ENCODE data around the gene LRCH3. TPM values are rescaled to one million over a fixed set of nuclear protein-coding genes. Genes with fewer than 3 reads are reported as not detected.

The LRCH3 gene
- total RNA-seq, 1 experiment from 2014 or later: 75.8 TPM

DNA sequence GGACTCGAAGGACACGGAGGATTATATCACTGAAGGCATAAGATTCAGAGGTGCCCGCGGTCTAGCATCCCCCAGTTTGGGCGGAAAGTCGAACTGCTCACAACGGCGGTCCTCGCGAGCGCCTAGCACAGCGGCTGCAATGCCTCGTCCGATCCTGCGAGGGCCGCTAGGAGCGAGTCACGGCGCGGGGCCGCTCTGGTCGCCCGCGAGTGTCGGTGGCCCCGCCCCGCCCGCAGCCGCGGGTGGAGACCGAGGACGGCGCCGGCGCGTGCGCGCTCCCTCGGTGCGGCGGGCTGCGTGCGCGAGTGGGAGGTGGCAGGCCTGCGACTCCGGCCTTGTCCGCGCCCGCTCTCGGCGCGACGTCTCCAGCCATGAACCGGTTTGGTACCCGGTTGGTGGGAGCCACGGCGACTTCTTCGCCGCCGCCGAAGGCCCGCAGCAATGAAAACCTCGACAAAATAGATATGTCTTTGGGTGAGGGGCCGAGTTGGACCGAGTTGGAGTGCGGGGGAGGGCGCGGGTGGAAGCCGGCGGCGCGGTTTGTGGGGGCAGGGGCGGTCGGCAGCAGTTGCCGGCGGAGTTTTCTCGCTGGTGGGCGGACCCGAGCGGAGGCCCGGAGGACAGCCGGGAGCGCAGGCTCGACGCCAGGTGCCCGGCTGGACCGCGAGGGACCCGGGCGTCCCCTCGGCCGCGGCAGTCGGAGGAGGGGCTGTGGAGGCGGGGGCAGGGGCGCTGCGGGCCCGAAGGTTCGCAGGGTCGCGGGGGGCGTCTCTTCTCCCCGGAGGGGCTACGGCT is 41.3 kb upstream of the LRCH3 start, which contains the start of gene FYTTD1:
TSS of gene FYTTD1 (plus strand) at position 283 of the 795 bp plus-strand sequence. CDS start at position 372, 89 bp downstream.
- Histone ChIP-seq H3K27me3 (ENCODE audit: control insufficient read depth, insufficient read depth, low read length) (no peaks in the 10 kb centered on the region), H3K36me3 (ENCODE audit: control insufficient read depth, insufficient read depth, low read length) (no peaks in the 10 kb centered on the region), H3K27ac (ENCODE audit: low read length) (peak within 1 kb of the TSS; percentile 78), H3K9me3 (ENCODE audit: control insufficient read depth, insufficient read depth, low read depth, low read length) (no peaks in the 10 kb centered on the region), H3K4me1 (ENCODE audit: control insufficient read depth, insufficient read depth, low read length) (peaks cover 23% of the 10 kb centered on the region), H3K4me3 (ENCODE audit: low read depth in 2 of 2, low read length in 2 of 2) (peak within 1 kb of the TSS; percentile 67 to 86)
- in situ Hi-C loops (cut with HindIII; ENCODE audit: low pct_unique_long_range_greater_than_20kb, low sequenced_read_pairs) (no loop called here), intact Hi-C loops (cut with micrococcal nuclease; ENCODE audit: unreplicated experiment) (no loop called here)
- BruUV-seq (replicated peaks): no TSS peak
- POLR2A ChIA-PET: interaction anchor here (0.5 kb wide), 1 partner anchor 20 kb away, joined by 6 read pairs; no protein-coding TSS in a partner anchor
- no peak for DNase-seq (ENCODE audit: low read depth, low spot score)
- CTCF ChIA-PET: interaction anchor here (0.6 kb wide), 1 partner anchor 24 kb away, joined by 8 read pairs; no protein-coding TSS in a partner anchor
- peak; percentile 96; the same call in 1 of the 2 replicates for TF ChIP-seq SIN3A (IDR thresholded peaks at IDR 0.05; ENCODE audit: borderline replicate concordance, insufficient read depth, low read depth, low read length)
- TF ChIP-seq, protein P1, sequence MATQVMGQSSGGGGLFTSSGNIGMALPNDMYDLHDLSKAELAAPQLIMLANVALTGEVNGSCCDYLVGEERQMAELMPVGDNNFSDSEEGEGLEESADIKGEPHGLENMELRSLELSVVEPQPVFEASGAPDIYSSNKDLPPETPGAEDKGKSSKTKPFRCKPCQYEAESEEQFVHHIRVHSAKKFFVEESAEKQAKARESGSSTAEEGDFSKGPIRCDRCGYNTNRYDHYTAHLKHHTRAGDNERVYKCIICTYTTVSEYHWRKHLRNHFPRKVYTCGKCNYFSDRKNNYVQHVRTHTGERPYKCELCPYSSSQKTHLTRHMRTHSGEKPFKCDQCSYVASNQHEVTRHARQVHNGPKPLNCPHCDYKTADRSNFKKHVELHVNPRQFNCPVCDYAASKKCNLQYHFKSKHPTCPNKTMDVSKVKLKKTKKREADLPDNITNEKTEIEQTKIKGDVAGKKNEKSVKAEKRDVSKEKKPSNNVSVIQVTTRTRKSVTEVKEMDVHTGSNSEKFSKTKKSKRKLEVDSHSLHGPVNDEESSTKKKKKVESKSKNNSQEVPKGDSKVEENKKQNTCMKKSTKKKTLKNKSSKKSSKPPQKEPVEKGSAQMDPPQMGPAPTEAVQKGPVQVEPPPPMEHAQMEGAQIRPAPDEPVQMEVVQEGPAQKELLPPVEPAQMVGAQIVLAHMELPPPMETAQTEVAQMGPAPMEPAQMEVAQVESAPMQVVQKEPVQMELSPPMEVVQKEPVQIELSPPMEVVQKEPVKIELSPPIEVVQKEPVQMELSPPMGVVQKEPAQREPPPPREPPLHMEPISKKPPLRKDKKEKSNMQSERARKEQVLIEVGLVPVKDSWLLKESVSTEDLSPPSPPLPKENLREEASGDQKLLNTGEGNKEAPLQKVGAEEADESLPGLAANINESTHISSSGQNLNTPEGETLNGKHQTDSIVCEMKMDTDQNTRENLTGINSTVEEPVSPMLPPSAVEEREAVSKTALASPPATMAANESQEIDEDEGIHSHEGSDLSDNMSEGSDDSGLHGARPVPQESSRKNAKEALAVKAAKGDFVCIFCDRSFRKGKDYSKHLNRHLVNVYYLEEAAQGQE (IDR thresholded peaks at IDR 0.05; ENCODE audit: insufficient read depth in 1 of 2, low read depth in 2 of 2, low read length in 1 of 2): no peak; a peak in 1 of 4 replicates
- TF ChIP-seq POLR2AphosphoS5 (IDR thresholded peaks at IDR 0.05; ENCODE audit: low read depth, low read length): peak; percentile 73
- TF ChIP-seq, protein P2, sequence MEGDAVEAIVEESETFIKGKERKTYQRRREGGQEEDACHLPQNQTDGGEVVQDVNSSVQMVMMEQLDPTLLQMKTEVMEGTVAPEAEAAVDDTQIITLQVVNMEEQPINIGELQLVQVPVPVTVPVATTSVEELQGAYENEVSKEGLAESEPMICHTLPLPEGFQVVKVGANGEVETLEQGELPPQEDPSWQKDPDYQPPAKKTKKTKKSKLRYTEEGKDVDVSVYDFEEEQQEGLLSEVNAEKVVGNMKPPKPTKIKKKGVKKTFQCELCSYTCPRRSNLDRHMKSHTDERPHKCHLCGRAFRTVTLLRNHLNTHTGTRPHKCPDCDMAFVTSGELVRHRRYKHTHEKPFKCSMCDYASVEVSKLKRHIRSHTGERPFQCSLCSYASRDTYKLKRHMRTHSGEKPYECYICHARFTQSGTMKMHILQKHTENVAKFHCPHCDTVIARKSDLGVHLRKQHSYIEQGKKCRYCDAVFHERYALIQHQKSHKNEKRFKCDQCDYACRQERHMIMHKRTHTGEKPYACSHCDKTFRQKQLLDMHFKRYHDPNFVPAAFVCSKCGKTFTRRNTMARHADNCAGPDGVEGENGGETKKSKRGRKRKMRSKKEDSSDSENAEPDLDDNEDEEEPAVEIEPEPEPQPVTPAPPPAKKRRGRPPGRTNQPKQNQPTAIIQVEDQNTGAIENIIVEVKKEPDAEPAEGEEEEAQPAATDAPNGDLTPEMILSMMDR (IDR thresholded peaks at IDR 0.05): peak; percentile 79
- no peak for TF ChIP-seq TCF7L2 (IDR thresholded peaks at IDR 0.05; ENCODE audit: low read depth, low read length)
- peak; percentile 93 for ATAC-seq

DNA sequence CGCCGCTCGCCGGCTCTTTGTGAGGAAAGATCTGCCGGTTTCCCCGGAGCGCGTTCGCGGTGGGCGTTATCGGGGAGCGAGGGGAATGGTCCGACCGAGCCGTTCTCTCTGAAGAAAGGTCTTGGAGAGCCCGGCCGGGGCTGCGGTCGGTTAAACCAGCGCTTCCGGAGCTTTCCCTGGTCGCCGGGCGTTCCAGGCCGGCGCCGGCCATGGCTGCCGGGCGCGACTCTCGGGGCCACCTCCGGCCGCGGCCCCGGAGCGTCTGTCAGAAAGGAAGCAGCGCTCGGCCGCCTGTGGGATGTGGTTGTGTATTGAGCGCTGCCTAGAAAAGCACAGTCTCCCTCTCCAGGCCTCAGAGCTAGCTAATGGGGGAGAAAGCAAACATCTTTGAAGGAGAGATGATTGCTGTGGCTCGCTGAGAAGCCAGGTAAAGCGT is 40.6 kb upstream of the LRCH3 start:
- intact Hi-C loops (cut with micrococcal nuclease; ENCODE audit: unreplicated experiment) (no loop called here), in situ Hi-C loops (cut with HindIII; ENCODE audit: low pct_unique_long_range_greater_than_20kb, low sequenced_read_pairs) (no loop called here)
- TF ChIP-seq SIN3A (IDR thresholded peaks at IDR 0.05; ENCODE audit: borderline replicate concordance, insufficient read depth, low read depth, low read length) (no peak), POLR2AphosphoS5 (IDR thresholded peaks at IDR 0.05; ENCODE audit: low read depth, low read length) (no peak), TCF7L2 (IDR thresholded peaks at IDR 0.05; ENCODE audit: low read depth, low read length) (no peak)
- TF ChIP-seq, protein P2 (IDR thresholded peaks at IDR 0.05): no peak
- TF ChIP-seq, protein P1 (IDR thresholded peaks at IDR 0.05; ENCODE audit: insufficient read depth in 1 of 2, low read depth in 2 of 2, low read length in 1 of 2): no peak
- Histone ChIP-seq H3K36me3 (ENCODE audit: control insufficient read depth, insufficient read depth, low read length) (no peaks in the 10 kb centered on the region), H3K27me3 (ENCODE audit: control insufficient read depth, insufficient read depth, low read length) (no peaks in the 10 kb centered on the region), H3K27ac (ENCODE audit: low read length) (peak overlapping the region; percentile 78), H3K4me3 (ENCODE audit: low read depth in 2 of 2, low read length in 2 of 2) (peak overlapping the region; percentile 67 to 86), H3K4me1 (ENCODE audit: control insufficient read depth, insufficient read depth, low read length) (peaks cover 23% of the 10 kb centered on the region), H3K9me3 (ENCODE audit: control insufficient read depth, insufficient read depth, low read depth, low read length) (no peaks in the 10 kb centered on the region)
- CTCF ChIA-PET: interaction anchor here (0.6 kb wide), 1 partner anchor 24 kb away, joined by 8 read pairs; no protein-coding TSS in a partner anchor
- POLR2A ChIA-PET: no interaction called here
- no peak for DNase-seq (ENCODE audit: low read depth, low spot score)
- ATAC-seq: peak; percentile 64
- BruUV-seq (replicated peaks): TSS peak; percentile 66
